ENCODE results near the gene STEEP1.

STEEP1 gene

DNA sequence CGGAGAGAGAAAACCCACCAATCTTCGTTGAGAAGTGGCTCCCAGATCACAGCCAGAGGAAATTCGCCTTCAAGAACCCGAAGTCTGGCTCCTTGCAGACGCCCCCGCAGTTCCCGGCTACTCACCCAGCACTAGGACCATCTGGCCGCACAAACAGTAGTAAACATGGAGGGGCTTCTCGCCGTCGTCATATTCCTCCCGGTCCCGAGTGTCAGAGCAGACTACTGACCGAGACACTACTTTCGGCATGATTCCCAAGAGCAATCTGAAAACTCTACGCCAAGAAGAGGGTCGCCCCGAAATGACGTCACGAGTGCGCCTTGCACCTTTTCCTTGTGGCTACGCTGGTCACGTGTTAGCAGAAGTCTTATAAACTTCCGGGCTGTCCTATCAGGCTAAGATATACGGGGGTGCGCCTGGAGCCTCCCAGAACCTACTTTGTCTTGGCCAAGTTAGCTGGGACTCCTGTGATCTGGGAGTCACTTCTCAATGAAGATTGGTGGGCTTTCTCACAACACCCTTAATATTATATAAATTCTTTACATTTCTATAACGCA, at the start of gene STEEP1:
TSS of gene STEEP1 (minus strand) at position 303 of the 557 bp plus-strand sequence. CDS start at position 249, 54 bp downstream.
- DNase-seq (ENCODE audit: low read depth in 1 of 2, low spot score in 1 of 2): peak; percentile 64 to 67

DNA sequence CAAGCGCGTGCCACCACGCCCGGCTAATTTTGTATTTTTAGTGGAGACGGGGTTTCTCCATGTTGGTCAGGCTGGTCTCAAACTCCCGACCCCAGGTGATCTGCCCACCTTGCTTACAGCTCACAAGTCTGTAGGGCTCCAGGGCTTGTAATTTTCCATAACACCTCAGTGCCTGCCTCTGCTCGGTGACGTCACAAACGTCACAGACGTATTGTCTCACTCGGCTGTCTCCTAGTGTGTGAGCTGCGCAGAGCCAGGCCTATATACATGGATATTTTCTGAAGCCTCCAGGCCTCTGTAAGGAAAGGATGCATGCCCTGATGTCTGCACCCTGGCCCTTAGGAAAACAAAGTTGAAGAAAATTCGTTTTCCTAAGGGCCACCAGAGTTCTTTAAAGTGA, 49.6 kb upstream of the STEEP1 start:
- DNase-seq (ENCODE audit: low read depth in 1 of 2, low spot score in 1 of 2): no peak

DNA sequence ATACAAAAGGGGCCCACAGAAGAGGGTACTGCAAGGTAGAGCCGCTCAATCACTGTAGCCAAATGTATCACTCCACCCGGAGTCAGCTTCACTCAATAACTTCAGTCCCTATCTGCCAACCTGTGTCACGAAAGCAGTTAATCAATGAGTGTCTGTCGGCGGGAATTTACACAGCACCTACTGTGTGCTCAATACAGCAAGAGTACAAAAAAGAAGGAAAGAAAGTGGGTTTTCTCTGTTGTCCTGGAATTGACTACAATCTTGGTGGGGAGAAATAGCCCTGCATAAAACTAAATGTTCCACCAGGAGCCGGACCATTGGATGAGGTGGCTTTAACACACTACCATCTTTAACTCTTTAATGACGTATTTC, 41.8 kb upstream of the STEEP1 start:
- DNase-seq (ENCODE audit: low read depth in 1 of 2, low spot score in 1 of 2): no peak

DNA sequence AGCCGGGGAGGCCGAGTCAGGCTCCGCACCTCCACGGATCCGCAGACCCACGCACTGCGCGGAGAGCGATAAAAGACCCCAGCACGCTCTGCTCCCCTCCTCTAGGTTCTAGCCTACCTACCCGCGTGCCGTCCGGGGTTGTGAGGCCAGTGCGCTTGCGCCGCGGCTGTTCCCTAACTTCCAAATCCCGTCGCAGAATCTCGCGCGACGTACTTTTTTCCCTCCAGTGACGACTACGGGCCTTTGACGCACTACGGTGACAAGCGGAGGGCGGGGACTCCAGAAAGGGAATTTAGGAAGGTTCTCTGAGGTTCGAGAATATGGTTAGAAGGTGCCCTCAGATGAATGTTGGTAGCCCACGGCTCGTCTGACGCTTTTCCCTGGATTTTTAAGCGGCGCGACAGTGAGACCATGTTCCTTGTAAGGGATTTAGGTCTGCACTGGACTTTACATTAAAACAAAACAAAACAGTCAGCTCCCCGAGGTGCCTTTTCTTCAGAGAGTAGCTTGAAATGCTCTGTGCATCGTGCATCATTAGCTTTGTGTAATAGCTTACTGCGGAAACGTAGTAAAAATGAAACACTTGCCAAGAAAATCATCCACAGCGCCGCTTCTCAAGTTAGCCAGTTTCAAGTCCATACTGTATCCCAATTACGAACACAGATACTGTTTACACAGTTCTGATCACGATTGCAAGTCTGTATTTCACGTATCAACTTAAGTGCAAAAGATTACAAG, 41.2 kb upstream of the STEEP1 start, which contains the start of gene NKRF:
TSS of gene NKRF (minus strand) at position 145 of the 738 bp plus-strand sequence.
- DNase-seq (ENCODE audit: low read depth in 1 of 2, low spot score in 1 of 2): peak; percentile 69 to 79

DNA sequence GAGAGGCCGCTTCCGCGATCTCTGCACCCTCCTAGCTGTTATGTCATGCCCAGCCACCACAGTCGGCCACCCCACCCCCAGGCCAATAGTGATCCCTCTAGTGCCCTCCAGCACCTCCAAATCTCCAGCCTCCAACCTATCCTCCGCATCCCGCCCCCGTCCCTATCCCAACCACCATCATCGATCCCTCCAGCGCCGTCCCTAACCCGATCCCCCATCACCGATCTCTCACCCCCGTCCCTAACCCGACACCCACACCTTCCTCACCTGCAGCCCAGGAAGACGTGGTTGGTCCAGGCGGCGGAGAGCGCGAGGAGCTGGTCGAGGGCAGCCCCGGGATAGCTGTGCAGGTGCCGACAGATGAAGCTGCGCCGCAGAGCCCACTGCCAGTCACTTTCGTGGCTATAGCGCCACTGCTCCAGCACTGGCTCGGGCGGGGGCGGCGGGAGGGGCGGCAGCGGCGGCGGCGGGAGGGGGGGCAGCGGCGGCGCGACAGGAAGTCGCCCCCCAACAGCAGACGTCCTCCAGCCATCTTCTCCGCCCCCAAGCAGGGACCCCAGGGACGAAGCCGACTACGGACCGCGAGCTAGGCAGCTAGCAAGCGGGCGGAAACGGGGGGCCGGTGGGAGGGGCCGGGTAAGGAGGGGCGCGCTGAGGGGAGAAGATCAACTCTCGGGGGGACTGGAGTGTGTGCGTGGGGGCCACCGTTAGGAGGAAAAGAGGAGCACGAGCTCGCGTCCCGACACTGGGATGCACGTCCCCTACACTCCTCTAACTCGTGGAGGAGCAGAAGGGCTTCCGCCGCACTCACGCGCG, 40.5 kb upstream of the STEEP1 start:
- peak; percentile 6 to 18 for DNase-seq (ENCODE audit: low read depth in 1 of 2, low spot score in 1 of 2)

DNA sequence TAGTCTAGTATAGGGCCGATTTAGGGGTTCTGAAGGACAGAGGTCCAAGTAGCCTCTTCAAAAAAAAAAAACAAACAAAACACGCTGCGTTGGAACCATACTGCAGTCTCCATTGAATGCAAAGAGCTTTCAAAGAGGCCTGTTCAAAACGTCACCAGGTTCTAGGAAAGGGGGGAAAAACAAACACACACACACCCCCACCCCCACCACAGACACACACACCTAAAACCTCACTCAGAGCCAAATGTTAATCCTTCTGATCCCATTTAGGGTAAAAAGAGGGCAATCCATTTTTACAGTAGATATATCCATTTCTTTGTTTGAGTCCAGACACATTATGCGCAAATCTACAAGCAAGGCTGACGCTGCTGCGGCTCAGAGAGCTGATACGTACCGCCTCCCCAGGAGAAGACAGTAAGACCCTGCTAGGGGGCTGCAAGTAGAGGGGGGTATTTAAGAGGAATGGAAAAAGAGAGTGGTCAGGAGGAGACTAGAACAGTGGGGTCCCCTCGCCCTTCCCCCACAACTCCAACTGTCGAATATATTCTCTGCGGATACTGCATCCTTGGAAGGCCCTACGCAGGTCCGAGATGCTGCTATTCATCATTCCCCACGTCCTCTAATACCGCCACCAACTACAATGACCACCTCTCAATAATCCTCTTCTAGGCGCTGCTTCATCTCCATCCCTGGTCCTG, 39.7 kb upstream of the STEEP1 start:
- DNase-seq (ENCODE audit: low read depth in 1 of 2, low spot score in 1 of 2): no peak

DNA sequence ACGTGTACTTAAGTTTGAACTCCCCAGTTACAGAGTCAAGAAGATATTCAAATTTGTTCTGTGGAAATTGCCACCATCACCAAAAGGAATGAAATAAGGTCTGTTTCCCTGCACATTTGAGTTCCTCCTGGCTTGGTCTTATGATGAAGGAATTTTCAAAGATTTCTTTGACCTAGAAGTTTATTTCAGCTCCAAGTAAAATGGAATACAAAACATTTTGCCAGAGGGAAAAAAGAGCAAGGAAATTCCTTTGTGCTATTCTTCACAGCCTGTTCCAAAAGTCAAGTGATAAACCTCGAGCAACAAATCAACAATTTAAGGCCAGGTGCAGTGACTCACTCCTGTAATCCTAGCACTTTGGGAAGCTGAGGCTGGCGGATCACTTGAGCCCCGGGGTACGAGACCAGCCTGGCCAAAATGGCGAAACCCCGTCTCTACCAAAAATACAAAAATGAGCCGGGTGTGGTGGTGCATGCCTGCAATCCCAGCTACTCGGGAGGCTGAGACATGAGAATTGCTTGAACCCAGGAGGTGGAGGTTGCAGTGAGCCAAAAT, 37.6 kb upstream of the STEEP1 start:
- DNase-seq (ENCODE audit: low read depth in 1 of 2, low spot score in 1 of 2): no peak

DNA sequence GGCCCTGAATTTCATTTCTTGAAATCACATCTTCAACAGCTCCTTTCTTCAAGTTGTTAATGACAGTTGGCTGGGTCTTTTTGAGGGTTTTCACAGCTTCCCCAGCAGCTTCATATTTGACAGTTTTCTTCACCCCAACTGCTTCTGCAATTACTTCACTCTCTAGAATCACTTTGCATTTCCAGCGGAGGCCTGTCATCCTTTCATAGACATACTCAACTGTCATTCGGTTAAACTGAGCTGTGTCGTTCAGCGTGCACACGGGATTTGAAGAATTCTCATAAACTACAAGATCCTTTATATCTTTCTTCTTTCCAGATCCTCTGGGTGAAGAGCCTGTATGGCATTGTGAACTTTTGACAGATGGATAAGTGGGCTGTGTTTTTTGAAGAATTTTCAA, 24.6 kb upstream of the STEEP1 start:
- DNase-seq (ENCODE audit: low read depth in 1 of 2, low spot score in 1 of 2): no peak

DNA sequence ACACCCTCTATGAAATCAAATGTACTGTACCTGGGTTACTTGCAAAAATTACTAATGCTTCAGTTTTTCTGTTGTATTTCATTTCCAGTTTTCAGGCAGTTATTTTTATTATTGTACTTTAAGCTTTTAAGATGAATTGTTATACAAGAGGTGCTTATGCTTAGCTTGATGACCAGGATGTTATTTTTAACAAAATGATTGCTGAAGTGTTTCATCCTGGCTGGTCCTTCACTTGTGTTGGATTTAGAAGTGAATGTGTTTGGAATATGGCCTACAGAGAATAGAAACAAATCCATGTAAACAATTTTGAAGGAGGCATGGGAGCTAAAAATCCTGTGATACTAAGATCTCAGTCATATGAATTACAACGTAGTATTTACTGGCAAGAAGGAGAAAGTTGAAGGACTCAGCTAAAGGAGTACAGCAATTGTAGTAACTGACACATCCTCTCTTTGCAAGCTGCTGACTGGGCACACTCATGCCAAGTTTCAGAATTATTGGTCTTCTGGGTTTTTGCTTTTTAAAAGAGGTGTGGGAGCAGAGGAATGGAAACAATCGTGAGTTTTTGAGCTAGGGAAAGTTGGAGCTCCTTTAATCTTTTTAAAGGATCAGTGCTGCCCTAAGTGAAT, 18.3 kb upstream of the STEEP1 start:
- no peak for DNase-seq (ENCODE audit: low read depth in 1 of 2, low spot score in 1 of 2)

DNA sequence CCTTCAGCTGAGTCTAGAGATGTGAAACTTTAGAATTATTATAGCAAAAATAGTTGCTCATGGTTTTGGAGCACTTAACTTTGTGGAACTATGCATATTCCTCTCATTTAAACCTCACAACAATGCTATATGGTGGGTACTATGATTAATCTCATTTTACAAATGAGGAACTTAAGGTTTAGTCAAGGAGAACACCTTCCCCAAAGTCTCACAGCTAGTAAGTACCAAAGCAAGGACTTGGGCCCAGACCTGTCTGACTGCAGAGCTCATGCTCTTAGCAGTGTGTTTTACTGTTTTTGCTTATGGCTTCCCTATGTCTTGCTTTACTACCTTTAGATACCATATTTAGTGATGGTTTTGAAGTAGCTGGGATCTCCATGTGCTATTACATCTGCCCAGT, 14.2 kb upstream of the STEEP1 start:
- no peak for DNase-seq (ENCODE audit: low read depth in 1 of 2, low spot score in 1 of 2)

DNA sequence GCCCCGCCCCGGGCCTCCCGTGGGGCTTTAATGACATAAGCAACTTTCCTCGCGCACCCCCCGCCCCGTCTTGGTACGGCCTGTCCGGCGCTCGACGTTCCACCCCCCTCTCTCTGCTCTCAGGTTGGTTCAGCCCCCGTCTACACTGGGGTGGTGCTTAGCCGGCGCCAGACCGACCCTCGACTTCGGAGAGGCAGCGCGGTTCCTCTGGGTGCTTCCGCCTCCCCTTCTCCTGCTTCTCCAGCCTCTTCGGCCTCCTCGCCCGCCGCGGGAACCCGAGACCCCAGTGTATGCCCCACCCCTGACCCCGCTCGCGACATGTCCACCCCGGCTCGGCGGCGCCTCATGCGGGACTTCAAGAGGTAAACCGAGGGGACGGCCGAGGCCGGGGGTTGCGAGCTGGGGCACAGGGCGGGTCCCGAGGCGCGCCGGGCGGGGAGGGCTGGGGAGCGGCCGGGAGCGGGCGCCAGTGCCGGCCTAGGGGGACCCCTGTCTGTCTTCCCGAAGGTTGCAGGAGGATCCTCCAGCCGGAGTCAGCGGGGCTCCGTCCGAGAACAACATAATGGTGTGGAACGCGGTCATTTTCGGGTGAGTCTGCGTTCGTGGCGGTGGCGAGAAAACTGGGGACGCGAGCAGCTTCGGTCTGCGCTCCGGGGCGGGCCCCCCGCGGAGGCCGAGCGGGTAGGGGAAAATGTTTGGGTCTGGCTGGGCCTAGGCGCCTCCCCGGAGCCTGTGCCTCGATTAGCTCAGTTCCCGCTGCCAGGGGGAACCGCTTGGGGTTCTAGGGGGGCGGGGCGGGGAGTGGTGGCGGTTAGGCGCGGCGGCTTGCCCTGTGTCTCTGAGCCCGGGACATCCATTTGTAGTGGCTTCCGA, 9.4 kb upstream of the STEEP1 start, which contains the start of gene UBE2A:
TSS of gene UBE2A (plus strand) at position 170 of the 873 bp plus-strand sequence. CDS start at position 319, 149 bp downstream.
- DNase-seq (ENCODE audit: low read depth in 1 of 2, low spot score in 1 of 2): peak; percentile 62 to 78

DNA sequence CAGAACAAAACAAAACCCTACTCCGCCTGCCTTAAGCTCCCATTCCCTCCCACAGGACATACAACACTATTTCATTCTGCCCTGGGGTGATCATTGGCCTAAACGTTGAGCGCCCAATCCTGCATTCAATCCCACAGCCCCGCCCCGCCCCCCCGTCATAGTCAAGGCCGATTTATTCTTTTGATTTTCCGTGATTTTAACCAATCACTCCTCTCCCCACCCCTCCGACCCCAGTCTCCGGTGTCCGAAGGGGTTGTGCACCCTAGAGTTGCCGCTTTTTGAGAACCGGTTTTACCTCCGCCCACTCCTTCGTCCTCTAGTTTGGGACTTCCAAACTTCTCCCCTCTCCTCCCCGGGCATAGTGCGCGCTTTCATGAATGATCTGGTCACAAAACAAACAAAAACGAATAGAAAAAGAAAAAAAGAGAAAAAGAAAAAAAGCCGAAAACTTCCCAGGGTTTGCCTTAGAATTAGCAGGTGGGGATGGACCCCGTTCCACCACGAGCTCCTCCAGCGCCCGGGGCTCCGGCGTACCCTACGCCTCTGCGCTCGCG, 8.7 kb upstream of the STEEP1 start:
- DNase-seq (ENCODE audit: low read depth in 1 of 2, low spot score in 1 of 2): no peak

DNA sequence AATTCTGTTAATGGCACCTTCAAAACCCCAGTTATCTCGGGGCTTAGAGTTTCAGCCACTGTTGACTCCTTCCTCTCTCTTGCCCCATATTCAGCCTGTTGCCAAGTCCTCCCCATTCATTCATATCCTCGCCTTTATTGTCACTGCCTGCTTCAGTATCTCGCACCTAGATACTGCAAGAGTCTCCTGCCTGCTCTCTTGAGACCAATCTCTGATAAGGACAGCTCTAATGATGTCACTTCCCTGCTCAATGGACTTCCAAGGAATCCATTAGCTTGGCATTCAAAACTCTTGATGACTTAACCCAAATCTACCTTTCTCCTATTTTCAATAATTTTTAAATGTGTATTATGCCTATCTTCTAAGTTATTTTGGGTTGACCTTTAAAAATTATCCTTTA, 8.0 kb upstream of the STEEP1 start:
- no peak for DNase-seq (ENCODE audit: low read depth in 1 of 2, low spot score in 1 of 2)

DNA sequence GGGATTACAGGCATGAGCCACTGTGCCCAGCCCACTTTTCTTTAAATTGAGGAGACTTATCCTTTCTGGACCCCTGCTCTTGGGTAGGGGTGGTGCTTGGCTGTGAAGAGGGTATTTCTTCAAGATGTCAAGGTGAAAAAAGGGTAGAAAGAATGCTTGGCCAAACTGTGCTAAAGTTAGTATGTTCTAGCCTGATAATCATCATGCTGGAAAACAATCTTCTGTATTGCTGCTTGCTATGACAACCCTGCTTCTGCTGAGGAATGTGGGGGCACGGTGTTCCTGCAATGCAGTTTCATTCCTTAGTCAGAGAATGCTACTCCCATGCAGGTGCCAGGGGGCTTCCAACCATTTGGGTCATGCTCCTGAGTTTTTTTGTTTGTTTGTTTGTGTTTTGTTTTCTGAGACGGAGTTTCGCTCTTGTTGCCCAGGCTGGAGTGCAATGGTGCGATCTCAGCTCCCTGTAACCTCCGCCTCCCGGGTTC, 5.2 kb upstream of the STEEP1 start:
- no peak for DNase-seq (ENCODE audit: low read depth in 1 of 2, low spot score in 1 of 2)

DNA sequence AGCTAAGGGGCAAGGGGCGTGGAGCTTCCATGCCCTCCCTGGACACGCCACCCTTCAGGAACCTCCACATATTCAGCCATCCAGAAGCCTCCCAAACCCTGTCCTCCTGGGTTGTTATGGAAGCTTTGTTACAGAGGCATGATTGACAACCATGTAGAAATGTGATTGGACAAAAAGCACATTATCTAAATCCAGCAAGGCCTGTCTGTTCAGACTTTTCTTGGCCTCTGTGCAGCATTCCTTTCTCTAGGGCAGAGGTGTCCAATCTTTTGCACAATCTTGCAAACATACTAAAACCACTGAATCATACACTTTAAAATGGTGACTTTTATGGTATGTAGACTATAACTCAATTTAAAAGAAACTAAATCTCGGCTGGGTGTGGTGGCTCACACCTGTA, 12.7 kb downstream of the STEEP1 start:
- DNase-seq (ENCODE audit: low read depth in 1 of 2, low spot score in 1 of 2): no peak

DNA sequence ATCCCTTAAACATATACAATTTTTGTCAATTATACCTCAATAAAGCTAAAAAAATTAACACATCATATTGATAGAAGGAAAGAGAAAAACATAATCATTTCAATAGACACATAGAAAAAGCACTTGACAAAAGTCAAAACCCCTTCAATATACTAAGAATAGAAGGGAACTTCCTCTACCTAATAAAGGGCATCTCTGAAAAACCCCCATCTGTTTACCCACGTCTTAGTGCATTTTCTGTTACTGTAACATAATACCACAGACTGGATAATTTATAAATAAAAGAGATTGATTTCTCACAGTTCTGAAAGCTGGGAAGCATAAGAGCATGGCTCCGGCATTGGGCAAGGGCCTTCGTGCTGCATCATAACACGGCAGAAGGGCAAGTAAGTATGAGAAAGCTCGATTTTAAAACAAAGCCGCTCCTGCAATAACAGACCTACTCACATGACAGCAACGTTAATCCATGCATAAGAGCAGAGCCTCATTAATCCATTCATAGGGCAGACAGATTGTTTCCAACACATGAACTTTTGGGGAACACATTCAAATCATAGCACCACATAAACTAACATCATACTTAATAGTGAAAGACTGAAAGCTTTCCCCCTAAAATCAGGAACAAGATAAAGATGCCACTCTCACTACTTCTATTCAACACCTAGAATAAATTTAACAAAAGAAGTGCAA, 15.7 kb downstream of the STEEP1 start:
- DNase-seq (ENCODE audit: low read depth in 1 of 2, low spot score in 1 of 2): no peak

DNA sequence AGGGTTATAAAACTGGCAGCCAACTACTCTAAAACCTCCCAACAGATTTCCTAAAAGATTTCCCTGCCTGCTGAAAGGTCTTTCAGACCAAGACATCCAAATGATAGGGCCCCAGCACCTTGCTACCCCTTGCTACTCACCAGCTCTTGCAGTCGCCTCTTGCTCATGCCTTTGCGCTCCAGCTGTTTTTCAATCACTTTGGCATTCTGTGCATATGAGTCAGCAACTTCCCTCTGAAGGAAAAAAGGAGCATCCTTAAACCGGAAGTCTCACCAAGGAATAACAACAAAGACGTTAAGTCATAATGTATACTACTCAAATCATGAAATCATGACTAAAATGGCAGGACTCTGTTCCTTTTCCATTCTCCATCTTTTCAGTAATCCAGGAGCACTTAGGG, 24.0 kb downstream of the STEEP1 start:
- DNase-seq (ENCODE audit: low read depth in 1 of 2, low spot score in 1 of 2): no peak

DNA sequence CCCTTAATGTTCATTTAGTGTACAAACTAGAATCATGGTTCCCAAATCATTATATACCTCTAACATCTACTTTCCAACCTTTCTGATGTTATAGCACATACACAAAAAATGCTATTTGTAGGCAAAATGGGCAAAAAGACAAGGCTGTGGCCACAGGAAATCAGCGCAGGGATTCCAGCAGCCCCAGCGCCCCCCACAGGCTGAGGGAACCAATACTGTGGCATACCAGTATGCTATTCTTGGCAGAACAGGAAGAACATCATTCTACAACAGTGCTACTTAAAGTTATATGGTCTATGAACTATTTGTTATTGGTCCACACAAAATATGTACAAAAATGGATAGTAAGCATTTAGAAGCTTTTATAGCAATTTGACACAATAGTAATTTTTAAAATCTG, 25.3 kb downstream of the STEEP1 start:
- no peak for DNase-seq (ENCODE audit: low read depth in 1 of 2, low spot score in 1 of 2)

DNA sequence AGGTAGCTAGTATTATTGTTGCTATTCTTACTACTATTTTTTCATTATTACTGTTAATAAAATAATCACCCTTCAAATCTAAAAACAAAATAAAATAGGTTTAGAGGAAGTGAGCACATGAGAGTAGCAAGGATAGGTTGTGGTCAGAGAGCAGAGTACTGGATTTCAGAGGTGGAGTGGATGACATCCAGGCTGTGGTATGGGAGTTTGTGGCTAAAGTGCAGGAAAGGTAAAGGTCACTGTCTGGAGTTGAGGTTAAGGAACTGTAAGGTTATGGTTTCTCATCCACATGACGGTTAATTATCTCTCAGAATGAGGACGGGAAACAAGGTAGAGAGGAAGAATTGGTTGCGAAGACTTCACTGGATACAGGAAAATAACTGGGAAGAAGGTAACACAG, 27.7 kb downstream of the STEEP1 start:
- no peak for DNase-seq (ENCODE audit: low read depth in 1 of 2, low spot score in 1 of 2)
